Heart left ventricle (tissue), 13 donors: ENCODE results near the gene NDUFS3.

Experiments
- CTCF ChIP-seq, 12 donors: fragments of 200-600 bp; sonication (generic) in 4 of 12; IDR thresholded peaks; one replicate each; pipeline versions ENCODE4 v1.5.0 to v1.8.0; 2018 to 2022; ENCODE audit warnings: antibody characterized with exemption in 12 of 12, mild to moderate bottlenecking in 5 of 12
- POLR2A ChIP-seq, 2 donors: fragments of 450-650 bp; IDR thresholded peaks; one replicate each; pipeline ENCODE4 v1.6.1; 2017; ENCODE audit warnings: antibody characterized with exemption in 2 of 2, mild to moderate bottlenecking in 2 of 2, moderate library complexity in 2 of 2
- donor health status: ischemic (EF 13 %, LVEDD 7.1; RV severe dilation, severe dysfunction).
- donor health status: DM: no; HTN: yes; CAD: no.
- donor health status: DM: no; HTN: no; CAD: no.
- donor health status: ischemic (EF 25% LVEDD 6.9; RV normal size, moderate dysfunction).
- donor health status: ischemic (EF 25% LVEDD 5.7; RV mildly dilated, moderate dysfunction).
- donor health status: ischemic (EF 35%, LVEDD 5.7; RV mildly dilated, moderate dysfunction).
- donor health status: nonischemic (EF 11% LVEDD 7.7; RV severe dilation, severe dysfunction).
- donor health status: DM: yes; HTN: yes; CAD: no.
- donor health status: PGD.
- donor health status: ischemic (EF 29% LVEDD 5.4; RV normal size, mild dysfunction).
- donor health status: nonischemic (EF 23%, LVEDD 6.1; RV moderate dilation, normal function).

- no peak for TF ChIP-seq CTCF (IDR thresholded peaks at IDR 0.05)
- TF ChIP-seq POLR2A (IDR thresholded peaks at IDR 0.05), result no peak
Observed at GRCh38 chr11:47569646-47570045, 9.2 kb upstream of the NDUFS3 start.
